HFFc6 (cell line): ENCODE results near the gene BICD2. TPM values are rescaled to one million over a fixed set of nuclear protein-coding genes. Genes with fewer than 3 reads are reported as not detected.

ENCODE experiments used
- DNase-seq: peaks from one replicate; pipeline ENCODE4 v3.0.0-alpha.2; 2018
- H3K27ac Mint-ChIP-seq: 2 replicates; pipeline ENCODE4 v1.8.0; 2020; ENCODE audit warnings: mild to moderate bottlenecking, mixed read lengths
- H3K27me3 Mint-ChIP-seq: 2 replicates; pipeline ENCODE4 v1.8.0; 2021; ENCODE audit warnings: mild to moderate bottlenecking, moderate library complexity, mixed read lengths; ENCODE audit not compliant: insufficient read depth
- H3K36me3 Mint-ChIP-seq: 2 replicates; pipeline ENCODE4 v1.8.0; 2021; ENCODE audit warnings: low read depth, mixed read lengths
- H3K4me1 Mint-ChIP-seq: 2 replicates; pipeline ENCODE4 v1.8.0; 2020; ENCODE audit warnings: low read depth, mixed read lengths
- H3K4me3 Mint-ChIP-seq: 2 replicates; pipeline ENCODE4 v1.8.0; 2020; ENCODE audit warnings: mild to moderate bottlenecking, moderate library complexity, mixed read lengths
- H3K9me3 Mint-ChIP-seq: 2 replicates; pipeline ENCODE4 v1.8.0; 2020; ENCODE audit warnings: mild to moderate bottlenecking, mixed read lengths
- total RNA-seq, 6 experiments: library from RNA; stranded (reverse); fragmentation: NEBNext Ultra II Directional; extraction: Animal tissue kit (Norgen Biotek cat#: 25700); gene quantifications; 2 replicates in 1 of 6; 3 replicates in 5 of 6; pipeline ENCODE4 v1.2.3, GENCODE V29; 2021
- TF ChIP-seq, protein P1 (sequence below): fragments of 200-600 bp; sonication (generic); IDR thresholded peaks from 2 replicates; pipeline ENCODE4 v1.5.0; 2021; ENCODE audit warnings: antibody characterized with exemption, mild to moderate bottlenecking

BICD2 gene
- total RNA-seq, 6 experiments from 2014 or later = 32.4 to 38.6 (median 36.1) TPM

DNA sequence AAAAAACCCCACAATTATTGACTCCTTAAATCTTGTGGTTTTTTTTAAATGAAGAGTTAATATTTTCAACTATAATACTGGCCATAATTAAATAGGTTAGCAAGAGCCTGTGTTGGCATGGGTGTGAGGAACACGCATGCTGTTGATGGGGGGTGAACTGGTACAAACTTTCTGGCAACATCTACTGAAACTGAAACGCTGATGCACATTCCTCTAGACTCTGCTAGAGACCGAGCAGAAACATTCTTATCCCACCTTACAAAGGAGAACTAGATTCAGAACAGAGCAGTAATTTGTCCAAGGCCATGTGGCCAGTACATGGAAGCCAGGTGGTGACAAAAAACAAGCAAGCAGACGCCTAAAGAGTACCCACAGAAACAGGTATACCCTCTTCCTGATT lies 2.4 kb downstream of the BICD2 start:
- H3K27me3 Mint-ChIP-seq = no peaks in the 10 kb centered on the region; the same call in 1 of the 2 replicates
- H3K4me1 Mint-ChIP-seq = peaks cover 41% of the 10 kb centered on the region
- H3K27ac Mint-ChIP-seq = peak overlapping the region; percentile 46
- no peak for DNase-seq
- H3K4me3 Mint-ChIP-seq = peak overlapping the region; percentile 95
- no peaks in the 10 kb centered on the region for H3K9me3 Mint-ChIP-seq
- H3K36me3 Mint-ChIP-seq = no peaks in the 10 kb centered on the region
- TF ChIP-seq, protein P1, sequence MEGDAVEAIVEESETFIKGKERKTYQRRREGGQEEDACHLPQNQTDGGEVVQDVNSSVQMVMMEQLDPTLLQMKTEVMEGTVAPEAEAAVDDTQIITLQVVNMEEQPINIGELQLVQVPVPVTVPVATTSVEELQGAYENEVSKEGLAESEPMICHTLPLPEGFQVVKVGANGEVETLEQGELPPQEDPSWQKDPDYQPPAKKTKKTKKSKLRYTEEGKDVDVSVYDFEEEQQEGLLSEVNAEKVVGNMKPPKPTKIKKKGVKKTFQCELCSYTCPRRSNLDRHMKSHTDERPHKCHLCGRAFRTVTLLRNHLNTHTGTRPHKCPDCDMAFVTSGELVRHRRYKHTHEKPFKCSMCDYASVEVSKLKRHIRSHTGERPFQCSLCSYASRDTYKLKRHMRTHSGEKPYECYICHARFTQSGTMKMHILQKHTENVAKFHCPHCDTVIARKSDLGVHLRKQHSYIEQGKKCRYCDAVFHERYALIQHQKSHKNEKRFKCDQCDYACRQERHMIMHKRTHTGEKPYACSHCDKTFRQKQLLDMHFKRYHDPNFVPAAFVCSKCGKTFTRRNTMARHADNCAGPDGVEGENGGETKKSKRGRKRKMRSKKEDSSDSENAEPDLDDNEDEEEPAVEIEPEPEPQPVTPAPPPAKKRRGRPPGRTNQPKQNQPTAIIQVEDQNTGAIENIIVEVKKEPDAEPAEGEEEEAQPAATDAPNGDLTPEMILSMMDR = no peak

DNA sequence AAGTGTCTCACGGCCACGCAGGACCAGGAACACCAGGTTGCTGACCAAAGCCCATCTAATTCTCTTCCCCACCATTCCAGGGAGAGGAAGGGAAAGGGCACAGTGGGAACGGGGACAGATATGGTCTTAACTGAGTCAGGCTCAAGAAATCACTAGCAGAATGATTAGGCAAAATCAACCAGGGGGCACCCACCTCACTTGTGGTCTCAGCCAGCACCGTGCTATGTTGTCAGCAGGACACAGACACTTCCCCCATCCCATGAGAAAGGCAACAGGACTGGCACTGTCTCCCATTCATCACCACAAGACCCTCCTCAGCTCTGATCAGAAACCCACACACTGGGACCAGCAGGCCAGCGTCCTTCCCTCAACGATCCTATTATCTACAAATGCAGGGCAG lies 2.9 kb downstream of the BICD2 start:
- no peak overlapping the region for H3K4me3 Mint-ChIP-seq
- H3K36me3 Mint-ChIP-seq = no peaks in the 10 kb centered on the region
- no peaks in the 10 kb centered on the region for H3K9me3 Mint-ChIP-seq
- TF ChIP-seq, protein P1 = no peak
- peak overlapping the region; percentile 15; the same call in 1 of the 2 replicates for H3K27ac Mint-ChIP-seq
- no peak for DNase-seq
- H3K27me3 Mint-ChIP-seq = no peaks in the 10 kb centered on the region
- H3K4me1 Mint-ChIP-seq = peaks cover 41% of the 10 kb centered on the region

DNA sequence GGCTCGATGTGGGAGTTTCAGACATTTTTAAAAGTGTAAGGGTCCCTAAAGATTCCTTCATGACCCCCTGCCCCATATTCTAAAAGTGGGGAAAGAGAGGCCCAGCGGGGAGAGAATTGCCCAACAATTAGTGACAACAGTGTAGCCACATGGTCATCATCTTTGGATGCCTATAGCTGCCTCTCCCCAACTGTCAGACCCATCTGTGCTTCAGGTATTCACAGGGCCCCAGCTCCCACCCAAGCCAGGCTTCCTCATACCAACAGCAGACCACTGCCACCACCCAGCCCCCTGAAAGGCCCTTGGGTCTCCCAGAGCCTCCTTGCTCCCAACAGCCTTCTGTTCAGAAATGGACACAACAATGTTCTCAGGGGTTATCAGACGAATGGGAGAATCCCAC lies 4.1 kb downstream of the BICD2 start:
- H3K27ac Mint-ChIP-seq = no peak overlapping the region; the same call in 1 of the 2 replicates

DNA sequence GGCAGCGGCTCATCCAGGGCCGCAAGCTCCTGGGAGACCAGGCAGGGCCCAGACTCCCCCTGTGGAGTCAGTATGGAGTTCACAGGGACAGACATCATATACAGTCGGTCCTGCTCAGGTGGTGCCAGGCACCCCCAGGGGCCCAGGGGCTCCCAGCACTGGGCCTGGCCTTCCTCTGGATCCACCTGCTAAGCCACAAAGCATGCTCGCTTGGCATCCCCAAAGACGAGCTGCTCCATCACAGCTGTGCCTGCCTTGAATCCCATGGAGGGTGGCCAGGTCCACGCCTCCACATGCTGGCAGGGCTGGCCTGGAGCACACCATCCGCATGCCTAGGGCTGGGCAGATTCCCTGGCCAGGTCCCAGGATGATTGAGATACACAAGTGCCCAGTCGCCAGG lies 4.6 kb downstream of the BICD2 start:
- DNase-seq = no peak

More for the DNA sequence above, 4.1 kb downstream of the BICD2 start:
- TF ChIP-seq, protein P1 = no peak
- Mint-ChIP-seq H3K27me3 (no peaks in the 10 kb centered on the region), H3K4me1 (peaks cover 33% of the 10 kb centered on the region), H3K9me3 (no peaks in the 10 kb centered on the region), H3K36me3 (peaks cover 2% of the 10 kb centered on the region; the same call in 1 of the 2 replicates), H3K4me3 (no peak overlapping the region)
- DNase-seq = no peak

DNA sequence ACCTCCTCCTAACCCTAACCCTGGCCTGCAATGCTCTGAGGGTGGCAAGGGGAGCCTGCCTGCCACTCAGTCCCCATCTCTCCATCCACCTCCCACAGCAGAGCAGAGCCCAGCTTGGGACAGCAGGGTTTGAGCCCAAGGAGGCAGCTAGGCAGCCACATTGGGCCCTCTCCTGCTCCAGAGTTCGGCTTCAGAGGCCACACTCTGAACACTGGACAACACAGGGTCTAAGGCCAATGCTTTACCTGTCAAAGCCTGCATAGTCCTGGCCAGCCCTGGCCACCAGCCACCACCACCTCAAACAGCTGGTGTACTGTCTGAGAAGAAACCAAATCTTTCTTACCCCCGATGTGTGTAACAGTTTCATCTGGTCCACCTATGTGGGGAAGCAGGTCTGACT lies 5.2 kb downstream of the BICD2 start:
- DNase-seq = no peak
- Mint-ChIP-seq H3K4me3 (no peak overlapping the region), H3K4me1 (peaks cover 32% of the 10 kb centered on the region)

More for the DNA sequence above, 4.6 kb downstream of the BICD2 start:
- H3K36me3 Mint-ChIP-seq = peaks cover 6% of the 10 kb centered on the region; the same call in 1 of the 2 replicates
- no peak overlapping the region for H3K27ac Mint-ChIP-seq
- peaks cover 32% of the 10 kb centered on the region for H3K4me1 Mint-ChIP-seq
- no peak overlapping the region for H3K4me3 Mint-ChIP-seq
- H3K27me3 Mint-ChIP-seq = no peaks in the 10 kb centered on the region
- TF ChIP-seq, protein P1 = no peak
- no peaks in the 10 kb centered on the region for H3K9me3 Mint-ChIP-seq

More for the DNA sequence above, 5.2 kb downstream of the BICD2 start:
- Mint-ChIP-seq H3K27me3 (no peaks in the 10 kb centered on the region), H3K27ac (no peak overlapping the region), H3K9me3 (no peaks in the 10 kb centered on the region), H3K36me3 (peaks cover 6% of the 10 kb centered on the region; the same call in 1 of the 2 replicates)
- TF ChIP-seq, protein P1 = no peak
